Breast epithelium (tissue), 3 donors: ENCODE measurements around the gene TMEM182.

ENCODE experiments used
- CTCF ChIP-seq, 3 donors: fragments of 450-650 bp; IDR thresholded peaks; one replicate each; pipeline ENCODE4 v1.5.1; 2016 to 2017; ENCODE audit warnings: antibody characterized with exemption in 3 of 3, mild to moderate bottlenecking in 3 of 3, moderate library complexity in 3 of 3
- POLR2A ChIP-seq: fragments of 450-650 bp; IDR thresholded peaks from one replicate; pipeline ENCODE4 v1.6.1; 2016; ENCODE audit warnings: antibody characterized with exemption, mild to moderate bottlenecking, moderate library complexity
- POLR2AphosphoS5 ChIP-seq, 3 donors: sonication (generic); formaldehyde crosslinking; IDR thresholded peaks; one replicate each; pipeline ENCODE4 v1.6.1; 2017; ENCODE audit warnings: antibody characterized with exemption in 3 of 3

GRCh38 chr2:102844911-102845310 is 83.1 kb downstream of the TMEM182 start:
- TF ChIP-seq CTCF (IDR thresholded peaks at IDR 0.05) (no peak), POLR2A (no peak), POLR2AphosphoS5 (IDR thresholded peaks at IDR 0.05) (no peak)
